ENCODE data around the gene SBF1.
"Not testable (repeated sequence)": the region's sequence is repeated elsewhere in the genome, so short reads cannot be mapped to it uniquely, and the experiment has no call there.

SBF1 gene

GRCh38 chr22:50474710-50475651, at the start of gene SBF1:
TSS of gene SBF1 (minus strand) at chr22:50475035. CDS start at chr22:50474840, 195 bp downstream.
- peak; percentile 90 for DNase-seq

- no peak for DNase-seq
Observed at GRCh38 chr22:50523806-50524675, 49.2 kb upstream of the SBF1 start.

- no peak for DNase-seq
Observed at GRCh38 chr22:50523458-50523805, 48.6 kb upstream of the SBF1 start.

GRCh38 chr22:50522806-50523438, 48.1 kb upstream of the SBF1 start:
- no peak for DNase-seq

- DNase-seq = no peak
Observed at GRCh38 chr22:50522208-50522805, 47.5 kb upstream of the SBF1 start.

- DNase-seq = no peak
Observed at GRCh38 chr22:50521710-50522109, 46.9 kb upstream of the SBF1 start.

GRCh38 chr22:50520826-50521453, 46.1 kb upstream of the SBF1 start:
- DNase-seq = no peak

GRCh38 chr22:50520184-50520583, 45.3 kb upstream of the SBF1 start:
- DNase-seq = not testable (repeated sequence)

GRCh38 chr22:50519151-50519550, 44.3 kb upstream of the SBF1 start:
- DNase-seq = no peak

GRCh38 chr22:50518606-50519005, 43.8 kb upstream of the SBF1 start:
- DNase-seq = no peak

GRCh38 chr22:50517495-50518260, 42.8 kb upstream of the SBF1 start:
- no peak for DNase-seq

GRCh38 chr22:50516891-50517290, 42.1 kb upstream of the SBF1 start:
- DNase-seq = no peak

GRCh38 chr22:50516068-50516467, 41.2 kb upstream of the SBF1 start:
- DNase-seq = no peak

- DNase-seq = no peak
Observed at GRCh38 chr22:50513175-50513574, 38.3 kb upstream of the SBF1 start.

- DNase-seq = no peak
Observed at GRCh38 chr22:50508897-50509296, 34.1 kb upstream of the SBF1 start.

- DNase-seq = no peak
Observed at GRCh38 chr22:50507991-50508884, 33.4 kb upstream of the SBF1 start, which contains the start of gene NCAPH2. TSS of gene NCAPH2 (plus strand) at chr22:50508224. CDS start at chr22:50508338, 114 bp downstream.

- DNase-seq = peak; percentile 99
Observed at GRCh38 chr22:50507421-50507990, 32.7 kb upstream of the SBF1 start, which contains the start of gene LMF2. TSS of gene LMF2 (minus strand) at chr22:50507702. CDS start at chr22:50507675, 27 bp downstream.

GRCh38 chr22:50506611-50507420, 32.0 kb upstream of the SBF1 start:
- no peak for DNase-seq
